ENCODE measurements around the gene ADAM10. TPM values are rescaled to one million over a fixed set of nuclear protein-coding genes. Genes with fewer than 3 reads are reported as not detected.

ADAM10 gene
- total RNA-seq, 6 experiments from 2014 or later: 155 to 227 (median 196) TPM

GRCh38 chr15:58558777-58559176 lies 190.7 kb downstream of the ADAM10 start:
- H3K4me1 Mint-ChIP-seq (ENCODE audit: low read depth): no peaks in the 10 kb centered on the region
- H3K4me3 Mint-ChIP-seq: no peak overlapping the region
- no peak overlapping the region for H3K27ac Mint-ChIP-seq
- H3K27me3 Mint-ChIP-seq (ENCODE audit: insufficient read depth): peaks cover 27% of the 10 kb centered on the region
- H3K9me3 Mint-ChIP-seq: no peaks in the 10 kb centered on the region
- DNase-seq: no peak
- no peak for TF ChIP-seq CTCF (IDR thresholded peaks at IDR 0.05)
- no peaks in the 10 kb centered on the region for H3K36me3 Mint-ChIP-seq (ENCODE audit: low read depth)

- DNase-seq: no peak
- Mint-ChIP-seq H3K9me3 (no peaks in the 10 kb centered on the region), H3K4me1 (ENCODE audit: low read depth) (peaks cover 9% of the 10 kb centered on the region), H3K27ac (no peak overlapping the region), H3K4me3 (no peak overlapping the region), H3K36me3 (ENCODE audit: low read depth) (no peaks in the 10 kb centered on the region), H3K27me3 (ENCODE audit: insufficient read depth) (peaks cover 22% of the 10 kb centered on the region)
- TF ChIP-seq CTCF (IDR thresholded peaks at IDR 0.05): no peak
Measured at GRCh38 chr15:58556541-58556940, 193.0 kb downstream of the ADAM10 start.

- H3K27ac Mint-ChIP-seq: no peak overlapping the region
- peaks cover 20% of the 10 kb centered on the region for H3K27me3 Mint-ChIP-seq (ENCODE audit: insufficient read depth)
- no peak for TF ChIP-seq CTCF (IDR thresholded peaks at IDR 0.05)
- H3K36me3 Mint-ChIP-seq (ENCODE audit: low read depth): no peaks in the 10 kb centered on the region
- no peak overlapping the region for H3K4me3 Mint-ChIP-seq
- H3K9me3 Mint-ChIP-seq: no peaks in the 10 kb centered on the region
- H3K4me1 Mint-ChIP-seq (ENCODE audit: low read depth): peaks cover 14% of the 10 kb centered on the region
- DNase-seq: no peak
Measured at GRCh38 chr15:58556028-58556361, 193.5 kb downstream of the ADAM10 start.

- DNase-seq: no peak
- Mint-ChIP-seq H3K27ac (no peak overlapping the region), H3K4me3 (no peak overlapping the region), H3K36me3 (ENCODE audit: low read depth) (no peaks in the 10 kb centered on the region), H3K4me1 (ENCODE audit: low read depth) (peaks cover 16% of the 10 kb centered on the region), H3K27me3 (ENCODE audit: insufficient read depth) (peaks cover 17% of the 10 kb centered on the region; the same call in 1 of the 2 replicates), H3K9me3 (no peaks in the 10 kb centered on the region)
- TF ChIP-seq CTCF (IDR thresholded peaks at IDR 0.05): no peak
Measured at GRCh38 chr15:58555162-58556027, 194.1 kb downstream of the ADAM10 start.

GRCh38 chr15:58554758-58555157 lies 194.7 kb downstream of the ADAM10 start:
- Mint-ChIP-seq H3K9me3 (no peaks in the 10 kb centered on the region), H3K27me3 (ENCODE audit: insufficient read depth) (peaks cover 17% of the 10 kb centered on the region; the same call in 1 of the 2 replicates), H3K36me3 (ENCODE audit: low read depth) (no peaks in the 10 kb centered on the region), H3K4me3 (no peak overlapping the region), H3K4me1 (ENCODE audit: low read depth) (peaks cover 22% of the 10 kb centered on the region), H3K27ac (no peak overlapping the region)
- no peak for TF ChIP-seq CTCF (IDR thresholded peaks at IDR 0.05)
- no peak for DNase-seq
